ENCODE data around the gene FSTL1. TPM values are rescaled to one million over a fixed set of nuclear protein-coding genes. Genes with fewer than 3 reads are reported as not detected.

The FSTL1 gene
- total and polyA plus RNA-seq, 2 of the 8 experiments (the other 6 are each of a cell fraction or from before 2014, with no cell fraction given), result 158 to 516 TPM

DNA sequence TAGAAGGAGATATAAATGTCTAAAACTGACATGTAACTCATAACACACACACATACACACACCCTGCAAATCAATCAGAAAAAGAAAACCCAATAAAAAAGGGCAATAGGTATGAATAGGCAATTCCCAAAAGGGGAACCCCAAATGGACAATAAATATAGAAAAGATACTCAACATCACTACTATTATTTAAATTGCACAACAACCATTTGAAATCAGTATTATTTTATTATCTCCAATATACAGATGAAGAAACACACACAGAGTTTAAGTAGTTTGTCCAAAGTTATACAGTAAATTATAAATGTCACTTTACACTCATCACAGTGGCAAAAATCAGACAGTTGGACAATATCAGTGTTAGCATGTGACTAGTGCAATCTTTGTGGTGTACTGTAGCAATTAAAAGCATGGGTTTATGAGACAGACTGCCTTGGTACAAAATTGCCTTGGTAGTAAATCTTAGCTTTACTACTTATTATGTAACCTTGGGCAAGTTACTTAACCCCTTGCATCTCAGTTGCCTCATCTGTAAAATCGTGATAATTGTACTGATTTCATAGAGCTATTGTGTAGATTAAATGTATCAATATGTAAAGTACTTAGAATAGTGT is 3.4 kb upstream of the FSTL1 start (continued):
- TF ChIP-seq POU5F1 (IDR thresholded peaks at IDR 0.05; ENCODE audit: low read depth, low read length) (no peak), RAD21 (IDR thresholded peaks at IDR 0.05 in 1 of 2, conservative IDR thresholded peaks at IDR 0.05 in 1 of 2; ENCODE audit: low read depth in 2 of 2, low read length in 2 of 2) (no peak), CTBP2 (IDR thresholded peaks at IDR 0.05; ENCODE audit: borderline replicate concordance, insufficient read depth, insufficient read length, low read length) (no peak)
